Measurements from ENCODE around the gene ABCD3.

GRCh38 chr1:94554580-94554979, 136.4 kb downstream of the ABCD3 start:
- TF ChIP-seq HDAC2 (IDR thresholded peaks at IDR 0.05; ENCODE audit: borderline replicate concordance in 1 of 2, low read depth in 2 of 2, low read length in 2 of 2) (no peak), CTCF (IDR thresholded peaks at IDR 0.05; ENCODE audit: control extremely low read depth in 1 of 3, insufficient read depth in 1 of 3, low read depth in 1 of 3, low read length in 3 of 3) (no peak), POLR2AphosphoS5 (IDR thresholded peaks at IDR 0.05; ENCODE audit: low read depth, low read length) (no peak), CREB1 (IDR thresholded peaks at IDR 0.05) (no peak), ATF2 (IDR thresholded peaks at IDR 0.05; ENCODE audit: low read length) (no peak), CHD2 (IDR thresholded peaks at IDR 0.05; ENCODE audit: low read length) (no peak), EP300 (IDR thresholded peaks at IDR 0.05; ENCODE audit: borderline replicate concordance in 1 of 2, low read depth in 2 of 2, low read length in 2 of 2) (no peak), FOSL1 (IDR thresholded peaks at IDR 0.05; ENCODE audit: insufficient read depth, low read depth, low read length) (no peak), PHF8 (conservative IDR thresholded peaks at IDR 0.05; ENCODE audit: low read depth, low read length) (no peak), SIX5 (IDR thresholded peaks at IDR 0.05; ENCODE audit: low read depth, low read length) (no peak), POLR2A (IDR thresholded peaks at IDR 0.05; ENCODE audit: control extremely low read depth in 1 of 2, low read depth in 2 of 2, low read length in 2 of 2) (no peak), CBX8 (IDR thresholded peaks at IDR 0.05; ENCODE audit: borderline replicate concordance, low read depth, low read length) (no peak), SIN3A (conservative IDR thresholded peaks at IDR 0.05 in 1 of 2, IDR thresholded peaks at IDR 0.05 in 1 of 2; ENCODE audit: low read depth in 1 of 2, low read length in 2 of 2) (no peak)
